Testis (tissue), 3 donors: ENCODE results near the gene SH3YL1. TPM values are rescaled to one million over a fixed set of nuclear protein-coding genes. Genes with fewer than 3 reads are reported as not detected.

Experiments
- DNase-seq: peaks from one replicate; pipeline ENCODE4 v3.0.0-alpha.2; 2019
- H3K27ac ChIP-seq, 2 donors: fragments of 200-600 bp; sonication (generic); one replicate each; pipeline ENCODE4 v1.5.1; 2019
- H3K27me3 ChIP-seq: fragments of 200-600 bp; sonication (generic); one replicate; pipeline ENCODE4 v1.5.1; 2019
- H3K36me3 ChIP-seq: fragments of 200-600 bp; sonication (generic); one replicate; pipeline ENCODE4 v1.5.1; 2017; ENCODE audit warnings: low read depth; ENCODE audit errors: missing control alignments
- H3K4me1 ChIP-seq: fragments of 200-600 bp; sonication (generic); one replicate; pipeline ENCODE4 v1.5.1; 2019
- H3K4me3 ChIP-seq, 2 donors: fragments of 200-600 bp; sonication (generic); one replicate each; pipeline ENCODE4 v1.5.1; 2017 to 2019
- H3K9me3 ChIP-seq: fragments of 200-600 bp; sonication (generic); one replicate; pipeline ENCODE4 v1.5.1; 2017
- CTCF ChIP-seq, 3 experiments: fragments of 450-650 bp in 2 of 3; fragments of 200-600 bp in 1 of 3; sonication (generic) in 1 of 3; IDR thresholded peaks; one replicate each; pipeline ENCODE4 v1.5.1; 2016 to 2019; ENCODE audit warnings: antibody characterized with exemption in 3 of 3, mild to moderate bottlenecking in 2 of 3, moderate library complexity in 1 of 3
- POLR2A ChIP-seq: fragments of 450-650 bp; IDR thresholded peaks from one replicate; pipeline ENCODE4 v1.6.1; 2017; ENCODE audit warnings: antibody characterized with exemption, mild to moderate bottlenecking, moderate library complexity
- WGBS, 2 donors: methylation state at CpG; one replicate each; pipeline ENCODE4 v1.1.5; 2018; 5-methylcytosine and 5-hydroxymethylcytosine counted together
- intact Hi-C: fragments of 100-400 bp; cut with DNase I; formaldehyde crosslinking; loops from one replicate; pipeline ENCODE4 v1.15.1; 2023; ENCODE audit warnings: low total_unique reads
- polyA plus RNA-seq: library from polyadenylated mRNA; stranded (reverse); fragments of 350-450 nt; fragmentation: Illumina TruSeq; extraction: RNeasy Lipid Tissue Mini Kit (QIAGEN cat#74804); gene quantifications from one replicate; pipeline ENCODE4 v1.2.3, GENCODE V29; 2014; ENCODE audit warnings: low read depth, low replicate concordance; ENCODE audit not compliant: insufficient read depth
- total RNA-seq, 2 donors: library from RNA; depleted of rRNA; stranded (reverse); fragments of >200 nt; gene quantifications; one replicate each; pipeline ENCODE4 v1.2.3, GENCODE V29; 2016

Gene SH3YL1
- total and polyA plus RNA-seq, 3 donors from 2014 or later: 55.0 to 92.3 (median 73.7) TPM

GRCh38 chr2:259789-260331 lies 4.0 kb downstream of the SH3YL1 start:
- intact Hi-C loops: no loop called here
- TF ChIP-seq CTCF (IDR thresholded peaks at IDR 0.05) (no peak), POLR2A (no peak)
- 94% methylated on average over 2 of the region's 2 CpGs for WGBS, 2 donors

GRCh38 chr2:258933-259332 lies 4.9 kb downstream of the SH3YL1 start:
- TF ChIP-seq CTCF (IDR thresholded peaks at IDR 0.05): no peak
- Histone ChIP-seq H3K27me3 (no peaks in the 10 kb centered on the region), H3K27ac (no peak overlapping the region), H3K9me3 (no peaks in the 10 kb centered on the region), H3K4me3 (no peak overlapping the region), H3K36me3 (no peaks in the 10 kb centered on the region), H3K4me1 (no peaks in the 10 kb centered on the region)
- 98% methylated on average over 3 of the region's 3 CpGs for WGBS, 2 donors
- no peak for DNase-seq
- intact Hi-C loops: no loop called here

More at GRCh38 chr2:259789-260331, 4.0 kb downstream of the SH3YL1 start:
- Histone ChIP-seq H3K4me1 (no peaks in the 10 kb centered on the region), H3K27ac (no peak overlapping the region), H3K9me3 (no peaks in the 10 kb centered on the region), H3K36me3 (no peaks in the 10 kb centered on the region), H3K4me3 (no peak overlapping the region), H3K27me3 (no peaks in the 10 kb centered on the region)
- no peak for DNase-seq

- no peak for DNase-seq
- no peak overlapping the region for H3K27ac ChIP-seq
- H3K27me3 ChIP-seq: no peaks in the 10 kb centered on the region
Observed at GRCh38 chr2:257842-258241, 6.0 kb downstream of the SH3YL1 start.

DNA sequence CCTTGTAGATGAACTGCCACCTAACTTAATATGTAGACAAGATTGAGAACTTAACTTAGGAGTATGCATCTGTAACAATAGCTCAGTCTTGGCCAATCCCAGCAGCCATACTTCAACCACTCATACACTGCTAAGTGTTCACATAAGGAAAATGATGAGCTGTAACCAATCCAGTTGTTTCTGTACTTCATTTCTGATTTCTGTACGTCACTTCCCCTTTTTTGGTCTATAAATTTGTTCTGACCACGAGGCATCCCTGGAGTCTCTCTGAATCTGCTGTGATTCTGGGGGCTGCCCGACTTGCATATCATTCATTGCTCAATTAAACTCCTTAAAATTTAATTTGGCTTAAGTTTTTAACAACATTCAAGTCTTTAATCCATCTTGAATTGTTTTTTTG lies 6.4 kb downstream of the SH3YL1 start:
- no peak overlapping the region for H3K4me3 ChIP-seq
- no peaks in the 10 kb centered on the region for H3K4me1 ChIP-seq
- H3K27me3 ChIP-seq: no peaks in the 10 kb centered on the region
- intact Hi-C loops: no loop called here
- no peaks in the 10 kb centered on the region for H3K36me3 ChIP-seq
- H3K27ac ChIP-seq: no peak overlapping the region
- no peaks in the 10 kb centered on the region for H3K9me3 ChIP-seq
- WGBS, 2 donors: 92 to 93% methylated on average over 3 of the region's 3 CpGs
- no peak for DNase-seq
- TF ChIP-seq CTCF (IDR thresholded peaks at IDR 0.05): no peak
- TF ChIP-seq POLR2A: no peak

More at GRCh38 chr2:257842-258241, 6.0 kb downstream of the SH3YL1 start:
- no peak for TF ChIP-seq POLR2A
- TF ChIP-seq CTCF (IDR thresholded peaks at IDR 0.05): no peak
- H3K36me3 ChIP-seq: no peaks in the 10 kb centered on the region
- no peaks in the 10 kb centered on the region for H3K9me3 ChIP-seq
- H3K4me1 ChIP-seq: no peaks in the 10 kb centered on the region
- no peak overlapping the region for H3K4me3 ChIP-seq
- intact Hi-C loops: no loop called here
- WGBS, 2 donors: 98% methylated on average over 2 of the region's 2 CpGs

DNA sequence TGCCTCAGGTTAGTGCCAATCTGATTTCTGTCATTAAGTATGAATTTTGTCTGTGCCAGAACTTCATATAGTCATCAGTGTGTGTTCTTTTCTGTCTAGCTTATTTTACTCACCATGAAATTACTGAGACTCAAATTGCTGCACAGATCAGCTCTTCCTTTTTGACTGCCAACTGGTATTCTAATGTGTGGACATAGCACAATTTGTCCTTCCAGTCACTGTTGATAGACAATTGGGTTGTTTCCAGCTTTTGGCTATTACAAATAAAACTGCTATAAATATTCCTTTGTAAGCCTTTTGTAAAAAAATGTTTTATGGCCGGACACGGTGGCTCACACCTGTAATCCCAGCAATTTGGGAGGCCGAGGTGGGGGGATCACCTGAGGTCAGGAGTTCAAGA lies 7.7 kb downstream of the SH3YL1 start:
- DNase-seq: no peak
- intact Hi-C loops: no loop called here
- Histone ChIP-seq H3K9me3 (no peaks in the 10 kb centered on the region), H3K36me3 (no peaks in the 10 kb centered on the region), H3K27me3 (no peaks in the 10 kb centered on the region), H3K4me1 (no peaks in the 10 kb centered on the region), H3K27ac (no peak overlapping the region), H3K4me3 (no peak overlapping the region)
- 66 to 83% methylated on average over 3 of the region's 3 CpGs for WGBS, 2 donors
- no peak for TF ChIP-seq CTCF (IDR thresholded peaks at IDR 0.05)
